Measurements from ENCODE around the gene RNF222. TPM values are rescaled to one million over a fixed set of nuclear protein-coding genes. Genes with fewer than 3 reads are reported as not detected.

Gene RNF222
- total RNA-seq, 1 donor: not detected

- TF ChIP-seq CTCF (IDR thresholded peaks at IDR 0.05; ENCODE audit: insufficient read depth, low read length): no peak
These were observed 40.8 kb upstream of the RNF222 start for GRCh38 chr17:8438441-8438840.

GRCh38 chr17:8436844-8437171, 39.2 kb upstream of the RNF222 start:
- peak; percentile 29 for DNase-seq (ENCODE audit: low read depth)
- H3K4me3 ChIP-seq (ENCODE audit: low read depth, low read length): peak overlapping the region; percentile 92
- no peak for TF ChIP-seq CTCF (IDR thresholded peaks at IDR 0.05; ENCODE audit: insufficient read depth, low read length)

More at GRCh38 chr17:8438441-8438840, 40.8 kb upstream of the RNF222 start:
- H3K4me3 ChIP-seq (ENCODE audit: low read depth, low read length): no peak overlapping the region
- DNase-seq (ENCODE audit: low read depth): no peak

- peak; percentile 54 for DNase-seq (ENCODE audit: low read depth)
These were observed 38.7 kb upstream of the RNF222 start for GRCh38 chr17:8436169-8436843.

GRCh38 chr17:8435245-8436168, 37.9 kb upstream of the RNF222 start, which contains the start of gene NDEL1:
NDEL1 (plus strand) TSS chr17:8435884; CDS start chr17:8444272, 8,388 bp downstream.
- H3K4me3 ChIP-seq (ENCODE audit: low read depth, low read length): peak within 1 kb of the TSS; percentile 92
- no peak for TF ChIP-seq CTCF (IDR thresholded peaks at IDR 0.05; ENCODE audit: insufficient read depth, low read length)
- peak; percentile 97 for DNase-seq (ENCODE audit: low read depth)

More at GRCh38 chr17:8436169-8436843, 38.7 kb upstream of the RNF222 start:
- peak overlapping the region; percentile 92 for H3K4me3 ChIP-seq (ENCODE audit: low read depth, low read length)
- TF ChIP-seq CTCF (IDR thresholded peaks at IDR 0.05; ENCODE audit: insufficient read depth, low read length): no peak

- peak; percentile 15 for TF ChIP-seq CTCF (IDR thresholded peaks at IDR 0.05; ENCODE audit: insufficient read depth, low read length)
- no peak overlapping the region for H3K4me3 ChIP-seq (ENCODE audit: low read depth, low read length)
- DNase-seq (ENCODE audit: low read depth): peak; percentile 97
These were observed 33.3 kb upstream of the RNF222 start for GRCh38 chr17:8430966-8431365.

GRCh38 chr17:8426802-8427201, 29.2 kb upstream of the RNF222 start:
- DNase-seq (ENCODE audit: low read depth): no peak
- no peak overlapping the region for H3K4me3 ChIP-seq (ENCODE audit: low read depth, low read length)
- TF ChIP-seq CTCF (IDR thresholded peaks at IDR 0.05; ENCODE audit: insufficient read depth, low read length): no peak

All from fibroblast of the aortic adventitia (primary cell).